COLO668 (cell line): Measurements from ENCODE around the gene EMP3.
A peak's percentile ranks its signal among the peaks of the same experiment; 100 is the strongest.
"Not testable (repeated sequence)": the region's sequence is repeated elsewhere in the genome, so short reads cannot be mapped to it uniquely, and the experiment has no call there.

Experiments used
- DNase-seq: peaks from one replicate; lab custom pipeline; 2025; ENCODE audit not compliant: unreplicated experiment; lab: John Stamatoyannopoulos, UW

The EMP3 gene

GRCh38 chr19:48325265-48325910, at the start of gene EMP3:
Gene EMP3, plus strand, starts transcription at chr19:48325552. Its CDS starts 1,293 bp downstream, at chr19:48326845.
- no peak for DNase-seq

DNA sequence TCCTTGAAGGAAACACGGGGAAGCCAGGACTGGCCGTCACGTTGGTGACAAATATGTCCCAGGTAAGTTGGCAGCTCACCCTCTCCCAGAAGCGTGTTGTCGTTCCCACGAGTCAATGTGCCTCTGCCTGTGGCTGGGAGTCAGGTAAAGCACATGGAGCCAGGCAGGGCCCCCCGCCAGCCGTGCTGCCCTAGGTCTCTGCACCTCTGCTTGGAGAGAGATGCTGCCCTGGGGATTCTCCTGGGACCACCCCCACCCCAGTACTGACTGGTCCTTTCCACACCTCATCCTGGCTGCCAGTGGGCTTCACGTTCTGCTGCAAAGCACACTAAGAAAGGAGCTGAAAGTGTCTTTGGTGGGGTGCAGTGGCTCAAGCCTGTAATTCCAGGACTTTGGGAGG, 45.6 kb upstream of the EMP3 start:
- DNase-seq, result no peak

DNA sequence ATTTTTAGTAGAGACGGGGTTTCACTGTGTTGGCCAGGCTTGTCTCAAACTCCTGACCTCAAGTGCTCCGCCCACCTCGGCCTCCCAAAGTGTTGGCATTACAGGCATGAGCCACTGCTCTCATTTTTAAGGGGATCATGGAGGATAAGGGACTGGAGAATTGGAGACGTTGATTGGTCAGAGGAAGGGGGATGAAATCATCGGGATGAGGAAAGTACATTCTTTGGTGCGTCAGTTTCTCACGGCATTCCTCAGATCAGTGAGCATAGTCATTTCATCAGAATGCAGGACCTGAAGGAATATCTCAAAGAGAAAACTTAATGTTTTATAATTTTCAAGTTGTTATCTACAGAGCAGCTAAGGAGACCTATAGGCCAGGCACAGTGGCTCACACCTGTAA, 41.4 kb upstream of the EMP3 start:
- DNase-seq, result no peak

GRCh38 chr19:48284896-48285295, 40.5 kb upstream of the EMP3 start:
- no peak for DNase-seq

- DNase-seq, result no peak
These were observed 37.6 kb upstream of the EMP3 start for GRCh38 chr19:48287748-48288147.

GRCh38 chr19:48290401-48290770, 35.0 kb upstream of the EMP3 start:
- DNase-seq, result no peak

DNA sequence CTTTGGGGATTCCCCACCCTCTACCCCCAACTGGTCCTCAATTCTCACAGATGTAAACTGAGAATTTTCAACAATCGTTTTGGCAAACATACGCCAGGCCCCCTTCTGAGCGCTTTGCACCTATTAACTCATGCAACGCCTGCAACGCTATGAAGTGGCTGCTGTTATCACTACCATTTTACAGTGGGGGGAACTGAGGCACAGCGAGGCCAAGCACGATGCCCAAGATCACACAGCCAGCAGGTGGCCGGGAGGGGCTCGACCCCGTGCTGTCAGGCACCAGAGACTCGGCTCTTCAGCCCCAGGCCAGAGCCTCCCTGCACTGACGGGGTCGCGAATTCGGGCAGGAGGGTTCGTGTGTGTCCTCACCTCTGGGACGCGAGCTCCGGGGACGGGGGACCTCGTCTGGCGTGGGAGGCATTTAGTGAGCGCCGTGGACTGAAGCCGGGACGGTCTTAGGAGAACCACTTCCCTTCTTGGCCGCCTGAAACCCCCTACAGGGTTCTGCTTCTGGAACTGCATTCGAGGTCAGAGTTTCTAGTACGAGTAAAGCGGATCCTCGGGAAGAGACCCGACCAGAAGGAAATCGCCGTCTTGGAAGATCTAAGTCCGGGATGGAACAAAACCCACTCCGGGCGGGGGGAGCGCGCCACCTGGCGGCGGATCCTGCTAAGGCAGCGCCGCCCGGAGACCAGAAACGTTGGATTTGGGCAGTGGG, 34.4 kb upstream of the EMP3 start:
- DNase-seq, result peak; percentile 34

GRCh38 chr19:48291489-48291815, 33.9 kb upstream of the EMP3 start:
- not testable (repeated sequence) for DNase-seq

DNA sequence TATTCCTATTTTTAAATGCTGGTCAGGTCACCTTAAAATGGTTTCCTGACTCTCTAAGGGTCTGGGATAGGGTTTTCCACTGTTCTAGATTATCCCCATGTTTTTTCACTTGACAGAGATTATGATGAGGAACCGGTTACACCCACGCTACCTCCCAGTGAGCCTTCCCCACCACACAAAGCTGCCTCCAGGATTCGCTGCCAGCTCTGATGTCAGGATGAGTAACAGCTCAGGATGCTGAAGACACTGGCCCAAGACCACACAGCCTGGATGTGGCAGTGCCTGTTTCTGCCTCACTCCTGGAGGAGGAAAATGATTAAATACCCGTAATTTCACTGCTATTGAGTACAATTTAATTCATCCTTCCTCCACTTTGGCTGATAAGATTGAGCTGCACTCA, 32.6 kb upstream of the EMP3 start:
- DNase-seq, result no peak

GRCh38 chr19:48295458-48295857, 29.9 kb upstream of the EMP3 start:
- DNase-seq, result no peak

- no peak for DNase-seq
These were observed 28.2 kb upstream of the EMP3 start for GRCh38 chr19:48296963-48297734.

GRCh38 chr19:48297975-48298374, 27.4 kb upstream of the EMP3 start:
- no peak for DNase-seq

DNA sequence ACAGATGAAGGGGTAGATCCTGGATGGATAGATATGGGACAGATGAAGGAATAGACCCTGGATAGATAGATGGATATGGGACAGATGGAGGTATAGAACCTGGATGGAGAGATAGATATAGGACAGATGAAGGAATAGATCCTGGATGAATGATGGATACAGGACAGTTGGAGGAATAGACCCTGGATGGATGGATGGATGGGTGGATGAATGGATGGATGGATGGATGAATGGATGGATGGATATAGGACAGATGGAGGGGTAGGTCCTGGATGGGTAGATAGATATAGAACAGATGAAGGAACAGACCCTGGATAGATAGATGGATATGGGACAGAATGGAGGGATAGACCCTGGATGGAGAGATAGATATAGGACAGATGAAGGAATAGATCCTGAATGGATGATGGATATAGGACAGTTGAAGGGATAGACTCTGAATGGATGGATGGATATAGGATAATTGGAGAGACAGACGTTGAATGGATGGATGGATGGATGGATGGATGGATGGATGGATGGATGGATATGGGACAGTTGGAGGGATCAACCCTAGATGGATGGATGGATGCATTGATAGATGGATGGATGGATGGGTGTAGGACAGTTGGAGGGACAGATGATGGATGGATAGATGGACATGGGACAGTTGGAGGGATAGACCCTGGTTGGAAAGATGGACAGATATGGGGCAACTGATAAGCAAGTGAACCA, 23.3 kb upstream of the EMP3 start:
- DNase-seq, result no peak

- no peak for DNase-seq
These were observed 22.8 kb upstream of the EMP3 start for GRCh38 chr19:48302600-48302959.

DNA sequence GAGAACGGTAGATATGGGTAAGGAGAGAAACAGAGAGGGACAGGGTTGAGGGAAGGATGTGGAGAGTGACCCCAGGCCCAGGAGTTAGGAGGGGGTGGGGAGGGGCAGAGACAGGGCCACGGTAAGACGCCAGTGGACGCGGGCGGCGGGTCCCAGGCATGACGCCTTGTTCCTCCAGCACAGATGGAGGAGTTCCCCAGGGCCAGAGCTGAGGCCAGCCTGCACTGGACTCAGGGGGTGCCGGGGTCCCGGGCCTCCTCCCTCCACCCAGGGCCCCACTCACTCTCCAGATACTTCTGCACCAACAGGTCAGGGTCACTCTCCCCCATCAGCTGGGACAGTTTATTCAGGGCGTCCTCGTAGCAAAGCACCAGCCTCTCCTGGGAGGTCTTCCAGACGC, 22.0 kb upstream of the EMP3 start:
- no peak for DNase-seq

DNA sequence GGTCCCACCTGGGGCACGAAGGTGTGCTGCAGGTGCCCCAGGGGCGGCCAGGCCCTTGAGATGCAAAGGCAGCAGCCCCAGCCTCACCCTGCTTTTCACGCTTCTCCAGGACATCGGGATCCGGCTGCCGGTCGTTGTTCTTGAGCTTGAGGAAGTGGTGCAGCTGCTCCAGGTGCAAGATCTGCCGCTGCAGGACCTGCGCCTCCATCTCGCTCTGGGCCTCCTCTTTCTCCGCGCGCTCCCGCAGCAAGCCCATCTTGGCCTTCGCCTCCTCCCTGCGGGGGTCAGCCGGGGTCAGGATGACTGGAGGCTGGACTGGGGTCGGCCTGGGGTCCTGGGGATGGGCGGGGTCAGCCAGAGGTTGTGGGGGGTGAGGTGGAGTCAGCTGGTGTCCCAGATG, 21.5 kb upstream of the EMP3 start:
- no peak for DNase-seq

GRCh38 chr19:48308631-48309586, 16.4 kb upstream of the EMP3 start:
- no peak for DNase-seq

DNA sequence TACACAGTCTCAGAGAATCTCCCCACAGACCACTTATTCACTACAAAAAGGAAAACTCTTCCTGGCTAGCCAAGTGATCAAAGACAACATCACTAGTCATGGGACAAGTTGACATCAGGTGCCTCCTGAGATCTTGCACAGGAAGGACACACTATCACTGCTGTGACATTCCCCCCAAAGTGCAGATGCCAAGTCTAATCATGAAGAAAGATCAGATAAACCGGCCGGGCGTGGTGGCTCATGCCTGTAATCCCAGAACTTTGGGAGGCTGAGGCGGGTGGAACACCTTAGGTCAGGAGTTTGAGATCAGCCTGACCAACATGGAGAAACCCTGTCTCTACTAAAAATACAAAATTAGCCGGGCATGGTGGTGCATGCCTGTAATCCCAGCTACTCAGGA, 15.6 kb upstream of the EMP3 start:
- not testable (repeated sequence) for DNase-seq

DNA sequence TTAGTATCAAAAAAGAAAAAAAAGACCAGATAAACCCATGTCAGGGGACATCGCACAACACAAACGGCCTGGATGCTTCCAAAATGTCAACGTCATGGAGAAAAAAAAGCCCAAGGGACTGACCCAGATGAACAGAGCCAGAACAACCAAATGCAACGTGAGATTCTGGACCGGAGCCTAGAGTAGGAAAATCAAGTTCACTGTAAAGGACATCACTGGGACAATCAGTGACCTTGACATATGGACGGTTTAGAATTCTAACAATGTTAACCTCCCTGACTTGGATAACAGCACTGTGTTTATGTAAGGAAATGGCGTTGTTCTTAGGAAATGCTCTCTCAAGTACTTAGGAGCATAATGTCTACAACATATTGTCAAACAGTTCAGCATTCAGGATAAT, 15.1 kb upstream of the EMP3 start:
- DNase-seq, result no peak

- no peak for DNase-seq
These were observed 14.0 kb upstream of the EMP3 start for GRCh38 chr19:48311384-48311783.

DNA sequence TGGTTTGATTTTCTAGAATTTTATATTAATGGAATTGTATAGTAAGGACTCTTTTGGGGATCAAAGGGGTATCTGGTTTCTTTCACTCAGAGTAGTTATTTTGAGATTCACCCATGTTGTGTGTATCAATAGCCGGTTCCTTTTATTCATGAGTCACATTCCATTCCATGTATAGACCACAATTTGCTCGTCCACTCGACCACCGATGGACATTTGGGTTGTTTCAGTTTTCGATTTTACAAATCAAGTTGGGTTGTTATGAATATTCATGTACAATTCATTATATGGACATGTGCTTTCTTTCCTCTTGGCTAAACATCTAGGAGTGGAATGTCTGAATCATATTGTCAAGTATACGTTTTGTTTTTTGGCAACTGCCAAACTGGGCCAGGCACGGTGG, 9.6 kb upstream of the EMP3 start:
- no peak for DNase-seq
